GM19438 (cell line): ENCODE measurements around the gene HSPA1A.

Experiments
- ATAC-seq: cut with Tn5 transposase; IDR thresholded peaks from one replicate; pipeline ENCODE4 v1.9.1; 2021; ENCODE audit warnings: low read depth; ENCODE audit not compliant: unreplicated experiment

HSPA1A gene

DNA sequence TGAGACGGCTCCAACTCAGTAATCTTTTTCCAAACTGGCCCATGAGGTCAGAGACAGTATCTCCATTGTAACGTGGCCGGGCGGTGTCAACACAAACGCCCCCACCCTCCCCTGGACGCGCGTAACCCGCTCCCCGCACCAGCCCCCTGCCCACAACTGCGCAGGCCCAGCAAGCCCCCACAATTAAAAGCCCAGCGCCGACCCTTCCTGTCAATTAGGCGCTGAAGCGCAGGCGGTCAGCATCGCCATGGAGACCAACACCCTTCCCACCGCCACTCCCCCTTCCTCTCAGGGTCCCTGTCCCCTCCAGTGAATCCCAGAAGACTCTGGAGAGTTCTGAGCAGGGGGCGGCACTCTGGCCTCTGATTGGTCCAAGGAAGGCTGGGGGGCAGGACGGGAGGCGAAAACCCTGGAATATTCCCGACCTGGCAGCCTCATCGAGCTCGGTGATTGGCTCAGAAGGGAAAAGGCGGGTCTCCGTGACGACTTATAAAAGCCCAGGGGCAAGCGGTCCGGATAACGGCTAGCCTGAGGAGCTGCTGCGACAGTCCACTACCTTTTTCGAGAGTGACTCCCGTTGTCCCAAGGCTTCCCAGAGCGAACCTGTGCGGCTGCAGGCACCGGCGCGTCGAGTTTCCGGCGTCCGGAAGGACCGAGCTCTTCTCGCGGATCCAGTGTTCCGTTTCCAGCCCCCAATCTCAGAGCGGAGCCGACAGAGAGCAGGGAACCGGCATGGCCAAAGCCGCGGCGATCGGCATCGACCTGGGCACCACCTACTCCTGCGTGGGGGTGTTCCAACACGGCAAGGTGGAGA, at the start of gene HSPA1A, which contains the start of gene HSPA1L:
Gene HSPA1A (plus strand): TSS at position 519 of the 814 bp plus-strand sequence. CDS start 214 bp downstream, at position 733.
Gene HSPA1L (minus strand): TSS at position 259 of the 814 bp plus-strand sequence. CDS start 3,311 bp downstream, outside the sequence.
- ATAC-seq = no peak

DNA sequence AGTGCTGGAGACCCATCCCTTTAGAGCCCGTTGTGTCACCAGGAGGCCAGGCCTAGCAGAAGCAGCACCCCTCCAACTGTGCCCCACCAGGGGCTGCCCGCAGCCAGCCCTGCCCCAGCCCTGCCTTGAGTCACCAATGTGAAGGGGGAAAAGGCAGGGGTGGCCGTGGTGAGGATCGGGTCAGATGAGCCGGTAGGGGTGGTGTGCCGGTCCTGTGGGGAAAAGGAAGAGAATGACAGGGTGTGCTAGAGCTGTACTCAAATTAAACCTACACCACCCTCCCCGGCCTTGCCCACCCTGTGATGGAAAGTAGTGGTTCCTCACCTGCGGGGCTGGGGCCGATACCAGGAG, 49.8 kb upstream of the HSPA1A start:
- no peak for ATAC-seq

DNA sequence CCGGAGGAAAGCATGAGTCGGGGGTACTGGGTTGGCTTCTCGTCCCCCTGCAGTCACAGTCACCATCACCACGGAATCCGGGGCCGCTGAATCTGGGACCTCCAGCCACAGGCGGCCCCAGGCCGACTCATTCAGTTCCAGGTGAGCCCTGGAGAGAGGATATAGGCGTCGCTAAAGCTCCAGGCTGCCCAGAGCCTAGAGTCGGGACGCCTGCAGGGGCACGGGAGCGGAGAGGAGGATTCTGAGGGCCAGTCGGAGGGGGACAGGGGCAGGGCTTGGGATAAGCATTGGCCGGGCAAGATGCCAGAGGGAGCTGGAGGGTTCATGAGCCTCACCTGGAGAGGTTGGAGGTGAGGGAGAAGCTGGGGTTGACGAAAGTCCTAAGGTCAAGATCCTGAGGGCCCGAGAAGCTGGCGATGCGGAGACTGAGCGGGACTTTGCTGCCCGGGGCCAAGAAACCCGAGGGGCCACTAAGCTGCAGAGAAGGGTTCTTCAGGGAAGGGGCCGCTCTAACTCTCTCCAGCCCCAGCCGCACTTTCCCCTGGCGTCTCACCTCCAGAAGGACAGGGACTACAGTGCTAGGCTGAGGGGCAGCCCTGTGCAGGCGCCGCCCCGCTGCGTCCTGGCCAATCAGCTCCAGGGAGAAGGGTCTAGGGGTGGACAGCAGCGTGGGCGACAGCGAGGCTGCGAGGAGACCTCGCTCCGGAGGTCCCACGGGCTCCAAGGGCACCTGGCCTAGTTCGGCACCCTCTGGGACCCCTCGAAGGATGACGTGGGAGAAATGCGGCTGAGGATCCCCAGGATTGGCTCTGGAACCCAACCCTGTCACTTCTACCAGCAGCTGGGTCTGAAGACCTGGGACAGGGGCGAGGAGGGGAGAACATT, 49.2 kb upstream of the HSPA1A start:
- ATAC-seq = no peak

DNA sequence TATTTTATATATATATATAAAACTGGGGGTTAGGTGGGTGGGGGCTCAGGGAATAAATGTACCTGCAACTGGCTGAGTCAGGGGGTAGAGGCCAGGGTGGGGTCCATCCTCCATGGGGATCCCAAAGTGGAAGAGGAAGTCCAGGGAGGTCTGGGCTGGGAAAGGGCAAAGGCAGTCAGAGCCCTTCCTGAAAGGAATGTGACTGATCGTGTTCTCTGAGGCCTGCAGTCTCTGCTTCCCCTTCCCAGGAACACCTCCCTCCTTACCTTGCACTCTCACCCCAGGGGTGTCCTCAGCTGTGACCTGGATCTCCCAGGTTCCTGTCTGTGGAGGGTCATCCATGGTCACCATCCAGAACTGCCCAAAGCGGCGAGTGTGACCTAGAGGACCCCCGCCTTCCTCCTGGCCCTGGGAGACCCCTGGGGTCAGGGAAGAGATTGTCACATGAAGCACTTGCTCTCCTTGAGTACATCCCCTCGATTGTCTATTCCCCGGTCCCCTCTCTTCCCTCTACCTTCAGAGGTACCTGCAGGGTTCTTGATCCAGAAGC, 48.2 kb upstream of the HSPA1A start:
- no peak for ATAC-seq

DNA sequence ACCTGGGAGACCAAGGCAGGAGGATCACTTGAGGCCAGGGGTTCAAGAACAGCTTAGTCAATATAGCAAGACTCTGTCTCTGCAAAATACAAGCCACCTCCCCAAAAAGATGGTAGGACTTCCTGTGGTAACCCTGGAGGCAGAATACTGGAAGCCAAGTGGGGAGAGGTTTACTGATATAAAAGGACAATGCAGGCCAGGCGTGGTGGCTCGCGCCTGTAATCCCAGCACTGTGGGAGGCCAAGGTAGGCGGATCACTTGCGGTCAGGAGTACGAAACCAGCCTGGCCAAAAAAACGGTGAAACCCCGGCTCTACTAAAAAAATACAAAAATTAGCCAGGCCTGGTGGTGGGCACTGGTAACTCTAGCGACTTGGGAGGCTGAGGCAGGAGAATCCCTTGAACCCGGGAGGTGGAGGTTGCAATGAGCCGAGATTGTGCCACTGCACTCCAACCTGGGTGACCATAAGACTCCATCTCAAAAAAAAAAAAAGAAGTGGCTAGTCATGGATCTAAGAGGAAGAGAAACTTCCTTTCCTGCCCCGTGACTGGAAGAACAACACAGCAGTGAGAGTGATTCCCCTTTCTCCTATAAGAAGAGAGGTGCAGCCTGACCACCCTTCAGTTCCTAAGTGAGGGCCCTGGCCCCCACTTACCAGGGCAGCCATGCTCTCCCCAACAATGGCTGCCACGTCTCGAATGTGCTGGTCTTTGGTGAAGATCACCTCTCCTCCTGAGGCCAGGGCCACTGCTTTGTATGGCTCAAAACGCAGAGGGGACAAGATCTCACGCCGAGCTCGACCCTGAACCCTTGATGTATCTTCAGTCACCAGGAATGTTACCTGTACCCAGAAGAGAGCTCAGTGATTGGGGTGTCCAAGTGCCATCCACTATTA, 46.7 kb upstream of the HSPA1A start:
- no peak for ATAC-seq

DNA sequence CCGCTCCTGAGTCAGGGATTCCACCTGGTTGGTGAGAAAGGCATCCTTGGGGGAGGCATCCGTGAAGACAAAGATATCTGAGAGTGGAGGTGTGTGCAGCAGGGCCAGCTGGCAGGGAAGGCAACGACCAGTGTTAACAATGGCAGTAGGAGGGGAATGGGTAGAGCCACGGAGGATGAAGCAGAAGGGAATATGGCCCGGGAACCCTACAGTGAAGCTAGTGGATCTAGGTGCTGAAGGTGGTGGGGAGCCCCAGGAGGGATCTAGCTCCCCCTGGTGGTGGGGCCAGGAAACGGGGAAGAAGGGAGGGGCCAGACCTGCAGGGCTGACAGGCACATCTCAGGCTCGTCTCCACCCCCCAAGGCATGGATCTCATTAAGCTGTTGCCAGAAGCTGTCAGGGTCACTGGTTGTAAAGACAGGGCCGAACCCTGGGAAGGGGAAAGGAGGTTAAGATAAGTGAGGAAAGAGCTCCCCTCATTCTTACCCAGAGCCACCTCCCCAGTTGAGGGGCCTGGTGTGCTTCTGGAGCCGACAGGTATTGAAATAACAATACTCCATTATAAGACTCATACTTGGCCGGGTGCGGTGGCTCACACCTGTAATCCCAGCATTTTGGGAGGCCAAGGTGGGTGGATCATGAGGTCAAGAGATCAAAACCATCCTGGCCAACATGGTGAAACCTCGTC, 45.5 kb upstream of the HSPA1A start:
- ATAC-seq = no peak

DNA sequence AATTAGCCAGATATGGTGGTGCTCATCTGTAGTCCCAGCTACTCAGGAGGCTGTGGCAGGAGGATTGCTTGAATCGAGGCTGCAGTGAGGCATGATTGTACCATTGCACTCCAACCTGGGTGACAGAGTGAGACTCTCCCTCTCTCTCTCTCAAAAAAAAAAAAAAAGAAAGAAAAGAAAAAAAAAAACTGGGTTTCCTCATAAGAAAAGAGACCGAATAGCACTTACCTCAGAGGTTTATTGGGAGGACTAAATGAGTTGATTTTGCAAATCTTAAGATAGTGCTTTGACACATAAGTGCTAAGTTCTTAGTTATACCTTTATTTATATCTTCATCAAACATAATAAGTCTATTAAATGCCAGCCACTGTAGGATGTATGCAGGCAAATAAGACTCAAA, 44.5 kb upstream of the HSPA1A start:
- ATAC-seq = no peak

DNA sequence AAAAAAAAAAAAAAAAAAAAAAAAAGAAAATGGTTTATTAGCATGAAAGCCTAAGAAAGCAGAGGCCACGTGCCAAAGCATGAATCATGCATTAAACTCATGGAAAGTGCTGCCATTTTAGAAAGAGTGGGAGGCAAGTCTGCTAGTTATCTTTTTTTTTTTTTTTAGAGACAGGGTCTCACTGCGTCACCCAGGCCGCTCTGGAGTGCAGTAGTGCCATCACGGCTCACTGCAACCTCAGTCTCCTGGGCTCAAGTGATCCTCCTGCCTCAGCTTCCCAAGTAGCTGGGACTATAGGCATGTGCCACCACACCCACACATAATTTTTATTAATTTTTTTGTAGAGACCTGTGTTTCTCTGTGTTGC, 43.4 kb upstream of the HSPA1A start:
- ATAC-seq = no peak

DNA sequence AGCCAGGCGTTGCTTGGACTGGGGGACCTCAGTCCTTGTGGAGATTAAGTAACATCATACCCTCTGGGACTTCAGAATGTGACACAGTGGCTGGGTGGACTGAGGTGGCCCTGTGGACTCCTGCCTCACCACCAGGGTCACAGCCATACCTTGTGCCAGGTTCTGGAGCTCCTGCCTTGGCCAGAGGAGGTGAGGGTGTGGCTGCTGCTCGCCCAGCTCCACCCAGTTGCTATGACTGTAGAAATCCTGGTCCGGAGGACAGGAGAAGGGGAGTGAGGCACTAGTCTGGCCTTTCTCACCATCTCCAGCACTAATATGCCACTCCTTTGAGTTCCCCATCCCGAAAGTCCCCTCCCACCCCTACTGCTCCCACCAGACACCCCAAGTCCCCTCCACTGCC, 40.2 kb upstream of the HSPA1A start:
- ATAC-seq = no peak

DNA sequence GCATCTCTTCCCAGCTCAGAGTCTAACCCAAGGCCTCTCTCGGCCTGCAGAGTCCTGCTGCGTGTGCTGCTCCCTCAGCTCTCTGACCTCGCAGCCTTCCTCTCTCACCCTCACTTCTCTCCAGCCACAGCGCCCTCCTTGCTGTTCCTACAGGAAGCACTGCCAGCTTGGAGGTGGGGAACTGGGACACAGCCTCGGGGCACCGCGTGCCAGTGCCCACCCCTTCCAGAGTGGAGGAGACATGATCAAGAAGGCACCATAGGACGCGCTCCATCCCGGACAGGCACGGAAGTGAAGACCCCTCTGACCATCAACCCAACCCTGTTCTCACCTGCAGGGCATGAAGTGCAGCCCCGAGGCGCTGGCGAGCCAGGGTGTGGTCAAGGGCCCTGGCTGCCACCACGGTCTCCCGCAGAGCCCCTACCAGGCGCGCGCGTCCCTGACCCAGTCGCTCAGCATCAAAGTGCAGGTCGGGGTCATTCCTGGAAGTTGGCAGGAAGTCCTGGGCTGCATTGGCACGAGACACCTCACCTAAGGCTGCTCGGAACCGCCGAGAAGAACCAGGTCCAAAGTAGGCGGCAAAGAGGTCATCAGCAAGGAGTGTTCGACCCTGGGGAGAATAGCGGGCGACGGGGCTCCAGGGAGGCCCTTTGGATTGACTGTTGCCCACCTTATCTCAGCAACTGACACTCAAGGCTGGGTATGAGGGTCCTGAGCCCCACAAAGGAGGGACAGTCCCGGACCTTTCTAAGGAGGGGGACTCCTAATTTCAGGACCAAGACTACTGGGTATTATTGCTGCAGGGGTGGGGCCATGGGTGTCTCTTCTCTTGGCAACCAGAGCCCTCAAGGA, 39.5 kb upstream of the HSPA1A start:
- ATAC-seq = no peak

DNA sequence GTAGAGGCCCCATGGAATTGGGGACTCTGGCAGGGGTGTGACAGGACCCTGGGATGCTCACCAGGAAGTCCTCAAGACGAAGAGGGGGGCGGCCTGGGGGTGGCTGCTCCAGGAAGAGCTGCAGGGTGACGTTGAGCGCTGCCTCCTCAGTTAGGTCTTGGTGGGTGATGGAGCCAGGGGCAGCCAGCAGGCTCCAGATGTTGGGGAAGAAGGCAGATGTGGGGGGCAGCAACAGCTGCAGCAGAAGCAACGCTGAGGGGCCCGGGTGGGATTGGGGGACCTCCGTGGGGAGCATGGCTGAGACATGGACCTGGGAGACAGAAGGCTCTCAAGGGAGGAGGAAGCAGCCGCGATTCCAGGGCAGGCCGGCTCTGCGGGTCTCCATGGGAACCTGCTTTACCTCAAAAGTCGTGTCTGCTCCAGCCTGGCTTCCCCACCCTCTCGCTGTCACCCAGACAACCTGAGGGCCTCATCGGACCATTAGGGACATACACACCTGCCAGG, 38.8 kb upstream of the HSPA1A start:
- ATAC-seq = no peak

DNA sequence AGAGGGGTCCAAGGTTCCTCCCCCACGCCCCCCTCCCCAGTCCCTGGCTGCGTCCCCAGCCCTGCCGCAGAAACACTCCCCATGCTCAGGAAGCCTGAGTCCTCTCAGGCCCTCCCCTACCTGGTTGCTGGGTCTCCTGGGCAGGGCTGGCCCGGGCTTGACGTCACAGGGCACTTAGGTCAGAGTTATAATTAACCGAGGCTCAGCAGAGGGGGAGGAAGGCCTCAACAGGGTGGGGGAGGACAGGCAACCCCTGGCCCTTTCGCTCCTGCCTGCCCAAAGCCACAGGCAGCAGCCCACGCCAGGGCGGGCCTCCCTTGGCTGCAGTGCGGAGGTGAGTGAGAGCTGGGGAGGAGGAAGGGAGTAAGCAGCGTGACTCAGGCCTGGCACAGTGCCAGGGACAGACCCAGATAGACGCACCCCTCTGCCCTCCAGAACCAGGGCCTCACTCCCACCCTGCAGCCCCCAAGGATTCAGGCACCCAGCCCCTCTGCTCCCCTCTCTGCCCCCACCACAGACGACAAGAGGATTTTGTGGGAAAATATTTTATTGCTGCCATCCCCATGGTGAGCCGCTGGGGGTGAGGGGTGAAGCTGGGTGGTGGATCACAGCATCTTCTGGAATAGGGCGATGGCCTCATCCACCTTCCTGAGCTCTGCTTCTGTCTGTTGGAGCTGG, 38.2 kb upstream of the HSPA1A start, which contains the start of gene VWA7:
Gene VWA7 (minus strand): TSS at position 340 of the 678 bp plus-strand sequence. CDS start 549 bp downstream, outside the sequence.
- ATAC-seq = no peak

DNA sequence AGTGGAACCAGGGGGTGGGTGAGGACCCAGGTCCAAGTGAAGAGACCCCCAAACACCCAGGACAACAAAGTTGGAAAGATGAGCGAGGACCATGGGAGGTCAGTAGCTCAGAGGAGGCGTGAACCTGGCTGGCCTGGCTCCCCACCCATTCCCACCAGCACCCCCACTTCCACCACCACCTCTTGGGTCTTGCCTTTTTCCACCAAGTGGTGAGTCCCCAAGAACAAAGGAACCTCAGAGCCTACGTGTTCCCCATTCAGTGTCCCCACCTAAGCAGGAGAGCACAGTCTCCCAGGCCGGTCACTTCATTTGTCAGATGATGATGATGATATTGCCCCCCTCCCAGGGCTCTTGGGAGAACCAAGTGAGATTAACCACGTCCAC, 37.7 kb upstream of the HSPA1A start:
- ATAC-seq = no peak

DNA sequence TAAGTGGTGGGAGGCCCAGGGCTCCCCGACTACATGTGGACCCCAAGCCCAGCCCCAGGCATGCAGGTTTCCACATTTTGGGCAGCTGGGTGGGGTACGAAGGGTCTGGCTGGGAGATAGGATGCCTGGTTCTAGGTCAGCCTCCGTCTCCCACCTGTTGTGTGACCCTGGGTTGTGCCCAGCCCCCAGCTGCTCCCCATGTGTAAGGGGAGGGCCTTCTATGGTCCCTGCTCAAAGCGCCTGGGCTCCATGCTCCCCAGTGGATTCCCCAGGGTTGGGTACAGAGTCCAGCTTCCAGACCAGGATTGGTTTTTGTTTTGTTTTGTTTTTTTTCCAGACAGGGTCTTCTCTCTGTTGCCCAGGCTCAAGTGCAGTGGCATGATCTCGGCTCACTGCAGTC, 37.1 kb upstream of the HSPA1A start:
- no peak for ATAC-seq

DNA sequence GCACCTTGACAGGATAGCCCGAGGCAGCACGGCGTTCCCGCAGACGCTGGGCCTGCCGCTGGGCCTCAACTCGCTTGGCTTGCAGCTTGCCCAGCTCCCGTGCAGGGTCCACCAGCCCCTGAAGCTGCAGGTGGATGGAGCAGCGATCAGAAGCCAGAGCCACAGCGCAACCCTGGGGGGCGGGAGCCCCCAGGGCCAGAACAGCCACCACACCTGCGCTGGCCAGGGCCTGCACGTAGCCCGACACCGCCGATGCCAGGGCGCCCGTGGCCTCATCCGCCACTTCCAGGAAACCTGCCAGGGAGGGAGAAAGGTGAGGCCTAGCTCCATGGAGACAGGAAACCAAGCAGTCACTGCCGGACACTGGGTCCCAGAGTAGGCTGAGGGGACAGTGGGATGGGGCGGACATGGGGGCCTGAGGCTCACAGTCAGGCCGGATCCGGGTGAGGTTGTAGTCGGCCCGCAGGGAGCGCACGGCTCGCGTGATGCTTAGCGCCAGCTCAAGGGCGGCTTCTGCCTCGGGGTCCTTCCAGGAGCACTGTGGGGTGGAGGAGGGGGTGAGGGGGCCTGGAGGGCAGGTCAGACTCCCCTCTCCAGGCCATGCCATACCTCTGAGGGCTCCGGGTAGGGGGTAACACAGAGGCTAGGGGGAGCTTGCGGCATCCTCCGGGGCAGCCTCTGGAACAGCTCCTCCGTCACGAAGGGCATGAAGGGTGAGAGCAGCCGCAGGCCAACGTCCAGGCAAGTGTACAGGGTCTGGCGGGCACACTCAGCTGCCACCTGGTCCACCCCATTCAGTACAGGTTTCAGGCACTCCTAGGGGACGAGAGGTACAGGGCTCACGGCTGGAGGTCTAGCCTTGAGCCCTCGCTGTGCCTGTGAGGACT, 36.1 kb upstream of the HSPA1A start:
- no peak for ATAC-seq

DNA sequence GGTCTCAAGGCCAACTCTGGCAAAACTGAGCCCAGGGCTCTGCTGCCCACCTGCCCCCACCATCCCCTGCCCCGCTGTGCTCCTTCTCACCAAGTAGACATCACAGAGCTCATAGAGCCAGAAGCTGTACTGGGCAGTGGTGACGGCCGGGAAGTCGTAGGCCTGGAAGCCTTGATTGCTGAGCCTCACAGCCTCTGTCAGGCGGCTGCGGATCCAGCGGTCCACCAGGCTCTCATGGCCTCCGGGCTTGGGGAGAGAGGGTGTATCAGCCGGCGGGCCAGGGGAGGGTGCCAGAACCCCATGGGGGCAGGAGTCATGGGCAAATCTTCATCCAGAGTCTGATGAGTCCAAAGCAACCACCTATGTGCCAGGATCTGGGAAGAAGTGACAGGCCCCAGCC, 35.4 kb upstream of the HSPA1A start:
- no peak for ATAC-seq
